Thyroid gland (tissue), 4 donors: ENCODE measurements around the gene CCDC81. TPM values are rescaled to one million over a fixed set of nuclear protein-coding genes. Genes with fewer than 3 reads are reported as not detected.

Experiments
- DNase-seq, 2 donors: peaks; one replicate each; pipeline ENCODE4 v3.0.0-alpha.2; 2019
- H3K27ac ChIP-seq, 3 donors: fragments of 200-600 bp; sonication (generic); 1 replicate in 2 of 3; 2 replicates in 1 of 3; pipeline ENCODE4 v1.5.1; 2016 to 2019; ENCODE audit warnings: mild to moderate bottlenecking in 1 of 3, moderate library complexity in 1 of 3
- H3K27me3 ChIP-seq: fragments of 200-600 bp; sonication (generic); one replicate; pipeline ENCODE4 v1.5.1; 2019
- H3K36me3 ChIP-seq, 2 donors: fragments of 200-600 bp; sonication (generic); one replicate each; pipeline ENCODE4 v1.5.1; 2016 to 2019
- H3K4me1 ChIP-seq, 2 donors: fragments of 200-600 bp; sonication (generic); one replicate each; pipeline ENCODE4 v1.5.1; 2017 to 2019
- H3K4me3 ChIP-seq, 3 donors: fragments of 200-600 bp; sonication (generic); replicated peaks in 1 of 3; 1 replicate in 2 of 3; 2 replicates in 1 of 3; pipeline ENCODE4 v1.5.1; 2016; ENCODE audit warnings: mild to moderate bottlenecking in 1 of 3
- H3K9me3 ChIP-seq: fragments of 200-600 bp; sonication (generic); one replicate; pipeline ENCODE4 v1.5.1; 2017
- CTCF ChIP-seq, 6 experiments: fragments of 200-600 bp in 3 of 6; fragments of 450-650 bp in 3 of 6; sonication (generic) in 3 of 6; IDR thresholded peaks; one replicate each; pipeline ENCODE4 v1.5.1; 2016 to 2019; ENCODE audit warnings: antibody characterized with exemption in 6 of 6, mild to moderate bottlenecking in 2 of 6, inconsistent platforms in 1 of 6, moderate library complexity in 1 of 6
- POLR2A ChIP-seq, 2 donors: fragments of 450-650 bp; IDR thresholded peaks; one replicate each; pipeline ENCODE4 v1.6.1; 2017; ENCODE audit warnings: antibody characterized with exemption in 2 of 2, mild to moderate bottlenecking in 2 of 2, moderate library complexity in 1 of 2
- WGBS, 2 donors: methylation state at CpG; one replicate each; pipeline ENCODE4 v1.1.5; 2017; 5-methylcytosine and 5-hydroxymethylcytosine counted together
- intact Hi-C: fragments of 100-400 bp; cut with DNase I; formaldehyde crosslinking; loops from one replicate; pipeline ENCODE4 v1.15.1; 2023
- total RNA-seq, 4 donors: library from RNA; depleted of rRNA; stranded (reverse); fragments of >200 nt; gene quantifications; one replicate each; pipeline ENCODE4 v1.2.3, GENCODE V29; 2016

Gene CCDC81
- total RNA-seq, 4 donors from 2014 or later: 0.34 to 5.0 (median 2.8) TPM

GRCh38 chr11:86372586-86372985 lies 2.1 kb upstream of the CCDC81 start:
- Histone ChIP-seq H3K4me1 (no peaks in the 10 kb centered on the region), H3K27ac (no peak overlapping the region), H3K9me3 (no peaks in the 10 kb centered on the region), H3K4me3 (no peak overlapping the region), H3K27me3 (no peaks in the 10 kb centered on the region), H3K36me3 (no peaks in the 10 kb centered on the region)
- intact Hi-C loops: no loop called here
- no peak for TF ChIP-seq POLR2A (IDR thresholded peaks at IDR 0.05)
- DNase-seq: no peak

DNA sequence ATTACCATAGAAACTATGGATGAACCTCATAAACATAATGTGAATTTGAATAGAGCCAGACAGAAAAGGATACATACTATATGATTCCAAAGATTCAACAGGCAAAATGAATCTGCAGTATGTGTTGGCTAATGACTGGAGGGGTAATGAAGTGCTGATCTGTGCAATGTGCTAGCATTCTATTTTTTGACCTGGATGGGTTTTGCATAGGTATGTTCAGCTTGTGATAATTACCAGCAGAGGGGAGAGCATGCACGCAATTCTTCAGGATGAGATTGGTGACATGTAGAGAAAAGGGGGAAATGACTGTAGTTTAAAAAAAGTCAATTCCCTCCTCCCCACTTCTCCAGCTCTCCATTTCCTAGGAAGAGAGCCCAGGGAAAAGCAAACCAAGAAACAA lies 618 bp upstream of the CCDC81 start:
- H3K4me3 ChIP-seq: no peak overlapping the region

GRCh38 chr11:86377972-86378371 lies 3.3 kb downstream of the CCDC81 start:
- Histone ChIP-seq H3K9me3 (no peaks in the 10 kb centered on the region), H3K4me1 (no peaks in the 10 kb centered on the region), H3K27ac (no peak overlapping the region), H3K36me3 (no peaks in the 10 kb centered on the region), H3K27me3 (no peaks in the 10 kb centered on the region), H3K4me3 (no peak overlapping the region)
- no peak for DNase-seq
- intact Hi-C loops: no loop called here
- TF ChIP-seq POLR2A (IDR thresholded peaks at IDR 0.05) (no peak), CTCF (IDR thresholded peaks at IDR 0.05) (no peak)

More for the DNA sequence above, 618 bp upstream of the CCDC81 start:
- 56 to 74% methylated on average over 1 of the region's 1 CpG for WGBS, 2 donors
- no peaks in the 10 kb centered on the region for H3K36me3 ChIP-seq
- no peak for DNase-seq
- no peaks in the 10 kb centered on the region for H3K4me1 ChIP-seq
- intact Hi-C loops: no loop called here
- H3K9me3 ChIP-seq: no peaks in the 10 kb centered on the region
- no peak overlapping the region for H3K27ac ChIP-seq
- TF ChIP-seq POLR2A (IDR thresholded peaks at IDR 0.05) (no peak), CTCF (IDR thresholded peaks at IDR 0.05) (no peak)
- H3K27me3 ChIP-seq: no peaks in the 10 kb centered on the region

DNA sequence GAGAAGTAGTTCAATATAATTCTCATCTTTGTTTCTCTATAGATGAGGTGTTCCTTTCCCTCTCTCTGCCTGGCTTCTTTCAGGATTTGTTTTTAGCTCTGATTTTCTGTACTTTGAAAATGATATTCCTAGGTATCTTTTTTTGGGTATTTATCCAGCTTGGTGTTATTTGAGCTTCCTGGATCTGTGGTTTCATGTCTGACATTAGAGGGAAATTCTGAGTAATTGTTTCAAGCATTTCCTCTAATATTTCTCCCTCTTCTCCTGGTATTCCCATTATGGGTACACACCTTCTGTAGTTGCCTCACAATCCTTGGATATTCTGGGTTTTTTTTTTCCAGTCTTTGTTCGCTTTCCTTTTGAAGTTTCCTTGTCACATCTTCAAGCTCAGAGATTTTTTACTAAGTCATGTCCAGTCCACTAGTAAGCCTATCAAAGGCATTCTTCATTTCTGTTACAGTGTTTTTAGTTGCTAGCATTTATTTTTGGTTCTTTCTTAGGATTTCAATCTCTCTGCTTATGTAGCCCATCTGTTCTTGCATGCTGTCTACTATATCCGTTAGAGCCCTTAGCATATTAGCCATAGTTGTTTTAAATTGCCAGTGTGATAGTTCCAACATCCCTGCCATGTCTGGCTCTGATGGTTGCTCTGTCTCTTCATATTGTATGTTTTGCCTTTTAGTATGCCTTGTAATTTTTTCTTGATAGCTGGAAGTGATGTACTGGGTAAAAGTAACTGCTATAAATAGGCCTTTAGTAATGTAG lies 5.8 kb downstream of the CCDC81 start:
- 95 to 96% methylated on average over 2 of the region's 2 CpGs for WGBS, 2 donors
- Histone ChIP-seq H3K4me1 (no peaks in the 10 kb centered on the region), H3K27me3 (no peaks in the 10 kb centered on the region), H3K36me3 (no peaks in the 10 kb centered on the region), H3K9me3 (no peaks in the 10 kb centered on the region), H3K27ac (no peak overlapping the region), H3K4me3 (no peak overlapping the region)
- DNase-seq: no peak
- intact Hi-C loops: no loop called here
- TF ChIP-seq POLR2A (IDR thresholded peaks at IDR 0.05): no peak
- no peak for TF ChIP-seq CTCF (IDR thresholded peaks at IDR 0.05)

DNA sequence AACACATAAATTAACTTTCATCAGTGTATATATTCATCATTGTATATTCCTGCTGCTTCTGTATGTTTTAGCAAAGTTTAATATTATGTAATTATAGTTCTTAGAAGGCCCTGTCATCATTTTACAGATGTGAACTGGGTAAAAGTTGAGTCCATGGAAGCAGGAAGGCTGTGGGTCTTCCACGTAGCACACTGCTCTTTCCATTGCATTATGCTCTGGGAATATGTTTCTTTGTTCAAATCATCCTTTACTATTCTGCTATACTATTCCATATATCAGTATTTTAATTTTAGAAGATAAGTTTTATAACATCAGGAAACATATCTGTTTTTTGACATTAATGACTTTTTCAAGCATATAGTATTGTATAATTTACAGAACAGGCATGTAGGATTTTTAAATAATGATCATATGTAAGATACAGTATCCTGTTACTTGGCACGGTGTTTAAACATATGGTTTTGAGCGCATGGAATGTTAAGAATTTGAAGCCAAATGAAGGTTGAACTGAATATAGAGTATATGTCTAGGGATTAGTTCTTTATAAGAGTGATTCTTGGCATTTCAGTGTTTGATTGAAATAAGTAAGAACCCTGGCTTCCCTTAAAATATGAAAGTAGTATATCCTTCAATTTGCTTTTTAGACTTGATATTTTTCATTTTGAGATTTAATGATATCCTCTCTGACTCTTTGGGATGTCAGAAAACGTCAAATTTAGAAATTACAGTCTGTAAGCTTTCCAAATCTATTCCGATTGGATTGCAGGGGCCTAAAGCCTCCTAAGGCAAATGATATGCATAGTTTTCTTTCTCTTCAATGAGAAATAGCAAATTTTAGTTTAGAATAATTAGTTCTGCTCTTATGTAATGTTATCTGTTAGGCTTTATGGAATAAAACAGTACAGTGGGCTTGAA lies 8.6 kb downstream of the CCDC81 start:
- WGBS, 2 donors: 79 to 83% methylated on average over 5 of the region's 5 CpGs
- Histone ChIP-seq H3K9me3 (no peaks in the 10 kb centered on the region), H3K4me1 (no peaks in the 10 kb centered on the region), H3K4me3 (no peak overlapping the region), H3K27me3 (no peaks in the 10 kb centered on the region), H3K36me3 (no peaks in the 10 kb centered on the region), H3K27ac (no peak overlapping the region)
- intact Hi-C loops: no loop called here
- no peak for TF ChIP-seq POLR2A (IDR thresholded peaks at IDR 0.05)
- TF ChIP-seq CTCF (IDR thresholded peaks at IDR 0.05): no peak
- DNase-seq: no peak
